Measurements from ENCODE around the gene NEB. TPM values are rescaled to one million over a fixed set of nuclear protein-coding genes. Genes with fewer than 3 reads are reported as not detected.

The NEB gene
- total RNA-seq, 1 donor from 2014 or later: 0.53 TPM

- no peaks in the 10 kb centered on the region for H3K4me1 ChIP-seq
- no peak overlapping the region for H3K4me3 ChIP-seq
- no peaks in the 10 kb centered on the region for H3K27me3 ChIP-seq
- no peaks in the 10 kb centered on the region for H3K9me3 ChIP-seq
- no peak for TF ChIP-seq CTCF (IDR thresholded peaks at IDR 0.05)
- intact Hi-C loops (cut with DNase I): no loop called here
- no peaks in the 10 kb centered on the region for H3K36me3 ChIP-seq
- no peak overlapping the region for H3K27ac ChIP-seq
- no peak for DNase-seq (ENCODE audit: low spot score in 2 of 2)
These were observed 208.4 kb downstream of the NEB start for GRCh38 chr2:151525821-151526373.

GRCh38 chr2:151523850-151524249 lies 210.4 kb downstream of the NEB start:
- intact Hi-C loops (cut with DNase I): no loop called here
- H3K4me3 ChIP-seq: no peak overlapping the region
- no peaks in the 10 kb centered on the region for H3K9me3 ChIP-seq
- H3K4me1 ChIP-seq: no peaks in the 10 kb centered on the region
- H3K27me3 ChIP-seq: no peaks in the 10 kb centered on the region
- H3K36me3 ChIP-seq: no peaks in the 10 kb centered on the region
- no peak for TF ChIP-seq CTCF (IDR thresholded peaks at IDR 0.05)
- no peak for DNase-seq (ENCODE audit: low spot score in 2 of 2)
- no peak overlapping the region for H3K27ac ChIP-seq

GRCh38 chr2:151522556-151522955 lies 211.7 kb downstream of the NEB start:
- no peak for TF ChIP-seq CTCF (IDR thresholded peaks at IDR 0.05)
- no peaks in the 10 kb centered on the region for H3K4me1 ChIP-seq
- no peaks in the 10 kb centered on the region for H3K9me3 ChIP-seq
- no peaks in the 10 kb centered on the region for H3K27me3 ChIP-seq
- no peak overlapping the region for H3K4me3 ChIP-seq
- H3K27ac ChIP-seq: no peak overlapping the region
- no peak for DNase-seq (ENCODE audit: low spot score in 2 of 2)
- H3K36me3 ChIP-seq: no peaks in the 10 kb centered on the region
- intact Hi-C loops (cut with DNase I): no loop called here

- no peak for DNase-seq (ENCODE audit: low spot score in 2 of 2)
- no peak for TF ChIP-seq CTCF (IDR thresholded peaks at IDR 0.05)
- Histone ChIP-seq H3K27ac (no peak overlapping the region), H3K27me3 (no peaks in the 10 kb centered on the region), H3K36me3 (no peaks in the 10 kb centered on the region), H3K4me1 (no peaks in the 10 kb centered on the region), H3K4me3 (no peak overlapping the region), H3K9me3 (no peaks in the 10 kb centered on the region)
- intact Hi-C loops (cut with DNase I): no loop called here
These were observed 213.3 kb downstream of the NEB start for GRCh38 chr2:151520976-151521375.

GRCh38 chr2:151518802-151519201 lies 215.5 kb downstream of the NEB start:
- Histone ChIP-seq H3K36me3 (no peaks in the 10 kb centered on the region), H3K4me3 (no peak overlapping the region), H3K27ac (no peak overlapping the region), H3K27me3 (no peaks in the 10 kb centered on the region), H3K4me1 (no peaks in the 10 kb centered on the region), H3K9me3 (no peaks in the 10 kb centered on the region)
- no peak for DNase-seq (ENCODE audit: low spot score in 2 of 2)
- TF ChIP-seq CTCF (IDR thresholded peaks at IDR 0.05): no peak
- intact Hi-C loops (cut with DNase I): no loop called here

- TF ChIP-seq CTCF (IDR thresholded peaks at IDR 0.05): no peak
- Histone ChIP-seq H3K27ac (no peak overlapping the region), H3K4me3 (no peak overlapping the region), H3K9me3 (no peaks in the 10 kb centered on the region), H3K4me1 (no peaks in the 10 kb centered on the region), H3K36me3 (no peaks in the 10 kb centered on the region), H3K27me3 (no peaks in the 10 kb centered on the region)
- no peak for DNase-seq (ENCODE audit: low spot score in 2 of 2)
- intact Hi-C loops (cut with DNase I): no loop called here
These were observed 225.8 kb downstream of the NEB start for GRCh38 chr2:151508519-151508918.

All from ascending aorta (tissue), 2 donors.